Liver (tissue), 9 donors: ENCODE results near the gene HSPA12A. TPM values are rescaled to one million over a fixed set of nuclear protein-coding genes. Genes with fewer than 3 reads are reported as not detected.

ENCODE experiments used
- DNase-seq: peaks from one replicate; pipeline ENCODE4 v3.0.0-alpha.2; 2017; ENCODE audit warnings: low spot score
- H3K27ac ChIP-seq, 2 donors: one replicate each; pipeline ENCODE4 v1.7.0; 2013; ENCODE audit warnings: inconsistent platforms in 2 of 2, low read length in 2 of 2, control low read depth in 1 of 2, low read depth in 1 of 2, mild to moderate bottlenecking in 1 of 2
- H3K27me3 ChIP-seq, 4 donors: one replicate each; pipeline versions ENCODE4 v1.6.1 to v1.7.0; 2013; ENCODE audit warnings: low read length in 3 of 4, inconsistent platforms in 1 of 4, mild to moderate bottlenecking in 1 of 4, moderate library complexity in 1 of 4; ENCODE audit not compliant: control insufficient read depth in 4 of 4, insufficient read depth in 4 of 4
- H3K36me3 ChIP-seq, 4 donors: one replicate each; pipeline versions ENCODE4 v1.6.1 to v1.7.0; 2013; ENCODE audit warnings: low read length in 3 of 4, mild to moderate bottlenecking in 3 of 4, low read depth in 1 of 4, moderate library complexity in 1 of 4; ENCODE audit not compliant: control insufficient read depth in 4 of 4, insufficient read depth in 3 of 4
- H3K4me1 ChIP-seq, 4 donors: one replicate each; pipeline versions ENCODE4 v1.6.1 to v1.7.0; 2013; ENCODE audit warnings: low read length in 3 of 4, mild to moderate bottlenecking in 3 of 4, moderate library complexity in 1 of 4; ENCODE audit not compliant: control insufficient read depth in 4 of 4, insufficient read depth in 4 of 4
- H3K4me3 ChIP-seq, 3 donors: one replicate each; pipeline versions ENCODE4 v1.6.1 to v1.7.0; 2013; ENCODE audit warnings: low read length in 3 of 3, control low read depth in 1 of 3, low read depth in 1 of 3, mild to moderate bottlenecking in 1 of 3
- H3K9ac ChIP-seq, 2 donors: one replicate each; pipeline ENCODE4 v1.7.0; 2013; ENCODE audit warnings: low read length in 2 of 2, mild to moderate bottlenecking in 2 of 2, moderate library complexity in 2 of 2, control low read depth in 1 of 2, low read depth in 1 of 2
- H3K9me3 ChIP-seq, 4 donors: one replicate each; pipeline versions ENCODE4 v1.6.1 to v1.7.0; 2013; ENCODE audit warnings: low read length in 3 of 4; ENCODE audit not compliant: control insufficient read depth in 4 of 4
- EGR1 ChIP-seq, 2 donors: IDR thresholded peaks; 2 replicates each; pipeline ENCODE4 v1.6.1; 2016 to 2018; ENCODE audit warnings: antibody characterized with exemption in 2 of 2, low read depth in 2 of 2
- FOXA1 ChIP-seq: IDR thresholded peaks from 2 replicates; pipeline ENCODE4 v1.6.1; 2016; ENCODE audit warnings: antibody characterized with exemption
- GABPA ChIP-seq, 2 donors: IDR thresholded peaks in 1 of 2; conservative IDR thresholded peaks in 1 of 2; 2 replicates each; pipeline ENCODE4 v1.6.1; 2016; ENCODE audit warnings: antibody characterized with exemption in 2 of 2, mild to moderate bottlenecking in 1 of 2, moderate library complexity in 1 of 2
- HNF4A ChIP-seq, 2 donors: conservative IDR thresholded peaks; 2 replicates each; pipeline ENCODE4 v1.6.1; 2016; ENCODE audit warnings: antibody characterized with exemption in 2 of 2, mild to moderate bottlenecking in 2 of 2
- HNF4G ChIP-seq: IDR thresholded peaks from 2 replicates; pipeline ENCODE4 v1.6.1; 2016; ENCODE audit warnings: antibody characterized with exemption
- NR2F2 ChIP-seq: IDR thresholded peaks from 2 replicates; pipeline ENCODE4 v1.6.1; 2016; ENCODE audit warnings: antibody characterized with exemption
- RAD21 ChIP-seq, 2 donors: IDR thresholded peaks; 2 replicates each; pipeline ENCODE4 v1.6.1; 2016; ENCODE audit warnings: antibody characterized with exemption in 2 of 2, mild to moderate bottlenecking in 2 of 2
- RXRA ChIP-seq, 2 donors: IDR thresholded peaks; 2 replicates each; pipeline ENCODE4 v1.6.1; 2017 to 2018; ENCODE audit warnings: antibody characterized with exemption in 2 of 2, mild to moderate bottlenecking in 1 of 2
- SP1 ChIP-seq: IDR thresholded peaks from 2 replicates; pipeline ENCODE4 v1.6.1; 2018; ENCODE audit warnings: antibody characterized with exemption, mild to moderate bottlenecking
- YY1 ChIP-seq: IDR thresholded peaks from 2 replicates; pipeline ENCODE4 v1.6.1; 2016; ENCODE audit warnings: antibody characterized with exemption, mild to moderate bottlenecking
- ZBTB33 ChIP-seq: IDR thresholded peaks from 2 replicates; pipeline ENCODE4 v1.6.1; 2016; ENCODE audit warnings: antibody characterized with exemption
- WGBS: extraction: QIAGEN DNeasy Blood & Tissue Kit; methylation state at CpG from one replicate; pipeline ENCODE4 v1.1.7; 2013; 5-methylcytosine and 5-hydroxymethylcytosine counted together
- polyA plus RNA-seq, 2 donors: library from polyadenylated mRNA; stranded (reverse) in 1 of 2; unstranded in 1 of 2; fragments of 200-250 nt in 1 of 2; fragments of >200 nt in 1 of 2; fragmentation: Nextera tagmentation in 1 of 2; extraction: Ambion mirVana in 1 of 2; gene quantifications; one replicate each; pipeline versions ENCODE4 v1.2.1 to v1.2.3, GENCODE V29; 2013 to 2015
- total RNA-seq, 2 donors: library from RNA; depleted of rRNA; stranded (reverse); fragments of >200 nt; gene quantifications; one replicate each; pipeline ENCODE4 v1.2.3, GENCODE V29; 2014
- TF ChIP-seq, protein P1 (sequence below): fragments of 150-350 bp; IDR thresholded peaks from 2 replicates; pipeline ENCODE4 v1.5.1; 2017; ENCODE audit warnings: improper control_type of control experiment, low read depth, low read length; ENCODE audit not compliant: missing input control
- TF ChIP-seq, protein P2 (sequence below): IDR thresholded peaks from 2 replicates; pipeline ENCODE4 v1.6.1; 2016; ENCODE audit warnings: antibody characterized with exemption
- TF ChIP-seq, protein P3 (sequence below): IDR thresholded peaks from 2 replicates; pipeline ENCODE4 v1.6.1; 2016; ENCODE audit warnings: antibody characterized with exemption, mild to moderate bottlenecking
- donor health status: healthy.
- donor health status: healthy.
- donor health status: healthy.
- donor health status: healthy.
- donor health status: healthy.

HSPA12A gene
- total and polyA plus RNA-seq, 4 donors, result 1.3 to 4.5 (median 1.6) TPM

DNA sequence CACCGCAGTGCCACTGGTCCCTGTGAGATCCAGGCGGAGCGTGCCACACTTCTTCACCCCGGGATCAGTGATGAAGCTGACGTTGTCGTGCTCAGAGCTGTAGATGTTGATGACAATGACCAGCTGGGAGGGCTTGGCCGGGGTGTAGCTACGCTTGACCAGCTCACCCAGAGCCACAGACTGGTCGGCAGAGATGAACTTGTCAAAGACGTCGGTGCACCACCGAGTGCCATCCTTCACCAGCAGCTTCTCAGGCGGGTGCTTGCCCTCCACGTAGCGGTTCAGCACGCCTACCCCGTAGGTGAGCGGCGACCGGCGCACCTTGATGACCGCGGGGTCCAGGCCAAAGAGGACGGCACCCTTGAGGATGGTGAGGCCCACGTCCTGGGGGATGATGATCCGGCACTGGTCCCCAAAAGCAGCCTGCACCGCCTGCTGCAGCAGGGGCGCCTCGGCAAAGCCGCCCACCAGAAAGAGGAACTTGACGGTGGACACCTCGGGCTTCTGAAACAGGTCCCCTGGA lies 67.4 kb downstream of the HSPA12A start:
- no peaks in the 10 kb centered on the region for H3K36me3 ChIP-seq
- 93% methylated on average over 32 of the region's 32 CpGs for WGBS
- TF ChIP-seq HNF4G (no peak), RAD21 (IDR thresholded peaks at IDR 0.05) (no peak), YY1 (no peak), EGR1 (IDR thresholded peaks at IDR 0.05; ENCODE audit: low read depth in 2 of 2) (no peak), SP1 (no peak), ZBTB33 (no peak), NR2F2 (no peak), GABPA (IDR thresholded peaks at IDR 0.05 in 1 of 2, conservative IDR thresholded peaks at IDR 0.05 in 1 of 2) (no peak)
- TF ChIP-seq, protein P1, sequence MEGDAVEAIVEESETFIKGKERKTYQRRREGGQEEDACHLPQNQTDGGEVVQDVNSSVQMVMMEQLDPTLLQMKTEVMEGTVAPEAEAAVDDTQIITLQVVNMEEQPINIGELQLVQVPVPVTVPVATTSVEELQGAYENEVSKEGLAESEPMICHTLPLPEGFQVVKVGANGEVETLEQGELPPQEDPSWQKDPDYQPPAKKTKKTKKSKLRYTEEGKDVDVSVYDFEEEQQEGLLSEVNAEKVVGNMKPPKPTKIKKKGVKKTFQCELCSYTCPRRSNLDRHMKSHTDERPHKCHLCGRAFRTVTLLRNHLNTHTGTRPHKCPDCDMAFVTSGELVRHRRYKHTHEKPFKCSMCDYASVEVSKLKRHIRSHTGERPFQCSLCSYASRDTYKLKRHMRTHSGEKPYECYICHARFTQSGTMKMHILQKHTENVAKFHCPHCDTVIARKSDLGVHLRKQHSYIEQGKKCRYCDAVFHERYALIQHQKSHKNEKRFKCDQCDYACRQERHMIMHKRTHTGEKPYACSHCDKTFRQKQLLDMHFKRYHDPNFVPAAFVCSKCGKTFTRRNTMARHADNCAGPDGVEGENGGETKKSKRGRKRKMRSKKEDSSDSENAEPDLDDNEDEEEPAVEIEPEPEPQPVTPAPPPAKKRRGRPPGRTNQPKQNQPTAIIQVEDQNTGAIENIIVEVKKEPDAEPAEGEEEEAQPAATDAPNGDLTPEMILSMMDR, result no peak
- H3K27me3 ChIP-seq, result peaks cover 0 to under 1% (median 0%) of the 10 kb centered on the region in 4 donors
- DNase-seq, result no peak
- no peak overlapping the region for H3K9ac ChIP-seq
- H3K27ac ChIP-seq, result no peak overlapping the region
- H3K4me1 ChIP-seq, result no peaks in the 10 kb centered on the region
- H3K4me3 ChIP-seq, result no peak overlapping the region
- no peaks in the 10 kb centered on the region for H3K9me3 ChIP-seq

- Histone ChIP-seq H3K36me3 (no peaks in the 10 kb centered on the region), H3K9ac (no peak overlapping the region), H3K9me3 (no peaks in the 10 kb centered on the region), H3K27me3 (peaks cover 0 to 2% (median 0%) of the 10 kb centered on the region in 4 donors), H3K4me1 (no peaks in the 10 kb centered on the region), H3K4me3 (no peak overlapping the region), H3K27ac (no peak overlapping the region)
- WGBS, result 82% methylated on average over 2 of the region's 2 CpGs
- TF ChIP-seq EGR1 (IDR thresholded peaks at IDR 0.05; ENCODE audit: low read depth in 2 of 2), result no peak
- DNase-seq, result no peak
Observed at GRCh38 chr10:116673866-116674265, 68.5 kb downstream of the HSPA12A start.

- Histone ChIP-seq H3K4me1 (no peaks in the 10 kb centered on the region), H3K9ac (no peak overlapping the region), H3K36me3 (no peaks in the 10 kb centered on the region), H3K4me3 (no peak overlapping the region), H3K27ac (no peak overlapping the region), H3K27me3 (peaks cover 0 to 2% (median 0%) of the 10 kb centered on the region in 4 donors), H3K9me3 (no peaks in the 10 kb centered on the region)
- no peak for DNase-seq
- 91% methylated on average over 5 of the region's 5 CpGs for WGBS
- TF ChIP-seq HNF4G, result no peak
- TF ChIP-seq, protein P1, result no peak
- no peak for TF ChIP-seq ZBTB33
- TF ChIP-seq EGR1 (IDR thresholded peaks at IDR 0.05; ENCODE audit: low read depth in 2 of 2), result no peak
- no peak for TF ChIP-seq NR2F2
- TF ChIP-seq RAD21 (IDR thresholded peaks at IDR 0.05), result no peak
- TF ChIP-seq, protein P2, sequence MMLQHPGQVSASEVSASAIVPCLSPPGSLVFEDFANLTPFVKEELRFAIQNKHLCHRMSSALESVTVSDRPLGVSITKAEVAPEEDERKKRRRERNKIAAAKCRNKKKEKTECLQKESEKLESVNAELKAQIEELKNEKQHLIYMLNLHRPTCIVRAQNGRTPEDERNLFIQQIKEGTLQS, result no peak
- TF ChIP-seq, protein P3, sequence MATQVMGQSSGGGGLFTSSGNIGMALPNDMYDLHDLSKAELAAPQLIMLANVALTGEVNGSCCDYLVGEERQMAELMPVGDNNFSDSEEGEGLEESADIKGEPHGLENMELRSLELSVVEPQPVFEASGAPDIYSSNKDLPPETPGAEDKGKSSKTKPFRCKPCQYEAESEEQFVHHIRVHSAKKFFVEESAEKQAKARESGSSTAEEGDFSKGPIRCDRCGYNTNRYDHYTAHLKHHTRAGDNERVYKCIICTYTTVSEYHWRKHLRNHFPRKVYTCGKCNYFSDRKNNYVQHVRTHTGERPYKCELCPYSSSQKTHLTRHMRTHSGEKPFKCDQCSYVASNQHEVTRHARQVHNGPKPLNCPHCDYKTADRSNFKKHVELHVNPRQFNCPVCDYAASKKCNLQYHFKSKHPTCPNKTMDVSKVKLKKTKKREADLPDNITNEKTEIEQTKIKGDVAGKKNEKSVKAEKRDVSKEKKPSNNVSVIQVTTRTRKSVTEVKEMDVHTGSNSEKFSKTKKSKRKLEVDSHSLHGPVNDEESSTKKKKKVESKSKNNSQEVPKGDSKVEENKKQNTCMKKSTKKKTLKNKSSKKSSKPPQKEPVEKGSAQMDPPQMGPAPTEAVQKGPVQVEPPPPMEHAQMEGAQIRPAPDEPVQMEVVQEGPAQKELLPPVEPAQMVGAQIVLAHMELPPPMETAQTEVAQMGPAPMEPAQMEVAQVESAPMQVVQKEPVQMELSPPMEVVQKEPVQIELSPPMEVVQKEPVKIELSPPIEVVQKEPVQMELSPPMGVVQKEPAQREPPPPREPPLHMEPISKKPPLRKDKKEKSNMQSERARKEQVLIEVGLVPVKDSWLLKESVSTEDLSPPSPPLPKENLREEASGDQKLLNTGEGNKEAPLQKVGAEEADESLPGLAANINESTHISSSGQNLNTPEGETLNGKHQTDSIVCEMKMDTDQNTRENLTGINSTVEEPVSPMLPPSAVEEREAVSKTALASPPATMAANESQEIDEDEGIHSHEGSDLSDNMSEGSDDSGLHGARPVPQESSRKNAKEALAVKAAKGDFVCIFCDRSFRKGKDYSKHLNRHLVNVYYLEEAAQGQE, result no peak
- TF ChIP-seq FOXA1, result no peak
- no peak for TF ChIP-seq HNF4A (conservative IDR thresholded peaks at IDR 0.05)
- no peak for TF ChIP-seq GABPA (IDR thresholded peaks at IDR 0.05 in 1 of 2, conservative IDR thresholded peaks at IDR 0.05 in 1 of 2)
- no peak for TF ChIP-seq RXRA (IDR thresholded peaks at IDR 0.05)
Observed at GRCh38 chr10:116672891-116673290, 69.5 kb downstream of the HSPA12A start.
